Stimulated activated CD8-positive, alpha-beta memory T cell treated with anti-CD3 and anti-CD28 coated beads, Interleukin-12 subunit alpha, Interleukin-12 subunit beta, amount 100 ng/mL, for 24 hours (primary cell): ENCODE measurements around the gene SPOCK1.

Experiments
- DNase-seq: peaks from one replicate; pipeline ENCODE4 v3.0.0-alpha.2; 2020; ENCODE audit errors: extremely low read depth

Gene SPOCK1

GRCh38 chr5:137328991-137329390 is 170.1 kb downstream of the SPOCK1 start:
- no peak for DNase-seq

DNA sequence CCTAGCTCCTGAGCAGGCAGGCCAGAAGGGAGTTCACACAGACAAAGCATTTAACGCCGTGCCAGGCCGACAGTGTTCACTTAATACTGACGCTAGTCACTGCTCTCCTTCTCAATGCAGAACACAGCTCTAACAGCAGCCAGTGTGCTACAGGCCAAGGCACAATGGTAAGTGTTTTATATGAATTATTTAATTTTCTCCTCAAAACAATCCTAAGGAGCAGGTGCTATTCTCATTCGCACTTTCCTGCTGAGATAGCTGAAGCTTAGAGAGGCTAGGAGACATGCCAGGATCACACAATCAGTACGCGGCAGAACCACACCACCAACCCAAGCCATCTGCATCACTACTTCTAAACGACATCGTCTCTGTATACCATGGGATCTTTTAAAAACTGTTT is 170.7 kb downstream of the SPOCK1 start:
- no peak for DNase-seq

DNA sequence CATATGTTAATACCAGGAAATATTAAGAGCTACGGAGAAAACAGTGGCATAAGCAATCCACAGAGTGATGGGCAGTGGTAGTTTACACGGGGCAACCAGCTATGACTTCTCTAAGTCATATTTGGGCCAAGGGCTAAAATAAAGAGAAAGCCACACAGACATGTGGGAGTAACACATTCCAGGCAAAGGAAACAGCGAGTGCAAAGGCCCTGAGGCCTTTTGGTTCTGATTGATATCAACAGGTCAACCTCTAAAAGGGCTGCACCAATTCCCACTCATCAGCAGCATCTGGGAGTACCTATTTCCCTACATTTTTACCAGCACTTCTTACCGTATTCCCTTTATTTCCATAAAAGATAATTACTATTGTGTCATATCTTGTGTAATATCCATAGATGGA is 173.4 kb downstream of the SPOCK1 start:
- DNase-seq = no peak

- no peak for DNase-seq
Measured at GRCh38 chr5:137320056-137321045, 178.8 kb downstream of the SPOCK1 start.

GRCh38 chr5:137318027-137318426 is 181.1 kb downstream of the SPOCK1 start:
- DNase-seq = no peak

GRCh38 chr5:137316346-137316736 is 182.8 kb downstream of the SPOCK1 start:
- no peak for DNase-seq

GRCh38 chr5:137315534-137316345 is 183.4 kb downstream of the SPOCK1 start:
- DNase-seq = no peak

DNA sequence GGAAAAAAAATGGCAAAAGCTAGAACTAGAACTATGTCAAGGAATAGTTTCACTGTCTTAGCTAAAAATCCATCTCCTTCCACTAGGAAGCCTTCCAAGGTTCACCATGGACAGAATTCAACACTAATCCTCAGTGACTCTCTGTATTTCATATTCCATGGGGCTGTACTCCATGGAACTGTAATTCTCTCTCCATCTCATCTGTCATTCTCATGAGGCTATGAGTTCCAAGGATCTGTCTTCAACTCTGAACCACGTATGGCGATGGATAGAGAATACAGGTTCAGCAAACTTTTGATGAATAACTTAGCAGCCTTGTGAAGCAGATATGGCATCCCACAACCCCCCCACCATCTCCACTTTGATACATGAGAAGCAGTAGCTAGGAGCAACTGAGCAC is 184.0 kb downstream of the SPOCK1 start:
- no peak for DNase-seq

DNA sequence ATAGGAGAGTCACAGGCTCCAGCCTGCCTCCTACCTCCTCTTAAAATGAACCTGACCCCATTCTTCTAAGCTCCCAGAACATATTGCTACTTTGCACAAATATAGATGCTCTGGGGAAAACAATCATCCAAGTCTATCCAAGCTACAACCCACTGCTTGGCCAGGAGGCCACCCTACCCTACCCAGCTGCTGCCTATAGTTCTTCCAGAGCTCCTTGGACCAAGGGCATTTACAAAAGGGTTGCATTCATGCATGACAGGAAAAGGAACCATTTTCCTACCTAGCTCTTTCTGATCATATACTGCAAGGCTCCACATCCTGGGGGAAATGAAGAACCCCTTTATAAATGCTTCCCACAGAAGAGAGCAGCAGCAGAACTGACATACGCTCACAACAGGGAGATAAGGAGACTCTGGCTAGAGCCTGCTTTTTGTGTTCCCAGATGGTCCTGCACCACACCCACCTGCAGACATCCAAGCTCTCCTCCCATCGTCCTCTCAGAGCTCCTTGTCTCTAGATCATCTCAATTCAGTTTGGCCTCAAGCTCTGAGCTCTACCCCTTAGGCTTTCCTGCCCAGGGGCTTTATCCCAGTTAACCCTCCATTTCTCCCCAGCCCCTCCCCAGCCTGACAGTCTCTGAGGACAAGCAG is 185.5 kb downstream of the SPOCK1 start:
- DNase-seq = no peak

DNA sequence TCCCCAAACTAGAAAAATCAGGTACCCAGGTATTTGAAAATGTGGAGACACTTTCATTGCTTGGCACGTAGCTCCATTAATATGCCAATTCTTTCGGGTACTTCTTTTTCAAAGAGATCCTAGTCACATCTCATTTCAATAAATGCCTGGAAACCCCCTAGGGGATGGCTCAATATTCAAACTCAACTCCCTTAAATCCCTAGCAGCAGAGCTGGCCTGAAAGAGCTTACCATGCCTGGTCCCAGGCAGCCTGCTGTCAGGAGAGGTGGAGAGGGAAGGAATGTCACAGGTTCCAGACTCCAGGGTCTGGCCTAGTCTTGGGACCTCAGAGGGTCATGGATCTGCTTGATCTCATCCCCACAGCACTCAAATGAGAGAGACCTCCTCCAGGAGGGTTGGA is 187.1 kb downstream of the SPOCK1 start:
- no peak for DNase-seq

DNA sequence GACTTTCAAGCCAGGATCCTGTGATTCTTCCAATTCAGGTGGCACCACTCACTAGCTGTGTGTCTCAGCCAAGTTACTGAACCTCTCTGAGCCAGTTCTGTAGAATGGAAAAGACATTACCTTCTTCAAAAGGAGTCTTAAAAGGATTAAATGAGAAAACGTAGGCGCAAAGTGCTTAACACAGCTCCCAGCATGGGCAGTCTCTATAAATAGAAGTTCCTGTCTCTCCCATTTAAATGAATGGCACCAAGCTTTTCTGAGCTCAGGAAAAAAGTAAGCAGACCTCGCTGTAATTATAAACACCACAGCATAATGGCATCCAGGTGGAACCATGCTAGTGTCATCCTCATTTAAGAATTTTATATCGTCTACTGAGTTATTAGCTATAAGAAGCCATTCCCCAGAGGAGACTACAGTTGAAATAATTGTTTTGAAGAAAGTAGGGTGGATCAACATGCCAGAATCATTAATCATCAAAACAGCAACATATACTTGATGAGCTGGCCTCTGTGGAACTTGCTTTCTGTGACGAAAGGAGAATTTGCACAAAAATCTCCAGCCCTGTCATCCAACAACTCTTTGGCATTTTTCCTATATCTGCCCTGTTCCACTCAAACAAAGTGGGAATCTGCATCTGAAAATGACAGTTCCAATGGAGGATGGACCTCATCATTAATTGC is 188.9 kb downstream of the SPOCK1 start:
- no peak for DNase-seq

GRCh38 chr5:137309290-137309689 is 189.8 kb downstream of the SPOCK1 start:
- no peak for DNase-seq

- DNase-seq = no peak
Measured at GRCh38 chr5:137308311-137308710, 190.8 kb downstream of the SPOCK1 start.

DNA sequence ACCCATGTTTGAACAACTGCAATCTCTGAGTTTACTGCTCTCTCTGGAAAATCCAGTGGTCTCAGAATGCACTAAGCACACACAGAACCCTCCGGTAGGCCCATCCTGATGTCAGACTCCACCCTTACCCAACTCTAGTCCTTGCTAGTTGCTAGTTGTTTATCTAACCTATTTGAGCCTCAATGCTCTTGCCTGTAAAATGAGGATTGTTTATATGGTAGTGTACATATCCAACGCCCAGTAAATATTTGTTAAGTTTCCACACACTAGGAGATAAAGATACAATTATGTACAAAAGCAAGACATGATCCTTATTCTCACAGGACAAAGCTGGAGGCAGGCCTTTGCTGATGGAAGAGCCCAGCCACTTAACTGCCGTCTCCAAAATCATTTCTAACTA is 192.2 kb downstream of the SPOCK1 start:
- DNase-seq = no peak

DNA sequence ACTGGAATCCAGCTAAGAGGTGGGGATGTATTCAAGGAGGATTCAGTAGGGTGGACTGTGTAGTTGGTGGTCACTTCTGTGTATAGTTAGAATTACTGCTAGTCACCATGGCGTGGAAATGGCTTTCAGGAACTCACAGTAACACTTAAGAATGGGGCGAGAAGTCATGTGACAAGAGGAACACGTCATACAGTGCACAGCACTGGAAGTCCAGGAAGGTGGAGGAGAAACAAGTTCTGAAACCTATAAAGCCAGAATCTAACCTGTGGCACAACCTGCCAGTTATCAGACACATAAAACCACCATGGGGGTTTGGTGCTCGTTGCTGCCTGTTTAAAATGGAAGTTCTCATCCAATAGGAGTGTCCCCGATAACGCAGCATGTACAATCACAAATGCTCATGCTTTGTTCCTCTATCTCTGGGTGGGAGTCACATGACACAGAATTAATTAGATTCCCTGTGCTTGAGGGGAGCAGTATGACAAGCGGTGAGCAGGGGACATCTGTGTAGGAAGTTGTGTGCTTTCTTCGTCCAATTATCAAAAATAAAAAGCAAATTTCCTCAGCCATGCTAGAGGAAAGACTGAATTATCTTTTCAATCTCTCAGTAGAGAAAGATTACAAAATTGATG is 193.0 kb downstream of the SPOCK1 start:
- DNase-seq = no peak

DNA sequence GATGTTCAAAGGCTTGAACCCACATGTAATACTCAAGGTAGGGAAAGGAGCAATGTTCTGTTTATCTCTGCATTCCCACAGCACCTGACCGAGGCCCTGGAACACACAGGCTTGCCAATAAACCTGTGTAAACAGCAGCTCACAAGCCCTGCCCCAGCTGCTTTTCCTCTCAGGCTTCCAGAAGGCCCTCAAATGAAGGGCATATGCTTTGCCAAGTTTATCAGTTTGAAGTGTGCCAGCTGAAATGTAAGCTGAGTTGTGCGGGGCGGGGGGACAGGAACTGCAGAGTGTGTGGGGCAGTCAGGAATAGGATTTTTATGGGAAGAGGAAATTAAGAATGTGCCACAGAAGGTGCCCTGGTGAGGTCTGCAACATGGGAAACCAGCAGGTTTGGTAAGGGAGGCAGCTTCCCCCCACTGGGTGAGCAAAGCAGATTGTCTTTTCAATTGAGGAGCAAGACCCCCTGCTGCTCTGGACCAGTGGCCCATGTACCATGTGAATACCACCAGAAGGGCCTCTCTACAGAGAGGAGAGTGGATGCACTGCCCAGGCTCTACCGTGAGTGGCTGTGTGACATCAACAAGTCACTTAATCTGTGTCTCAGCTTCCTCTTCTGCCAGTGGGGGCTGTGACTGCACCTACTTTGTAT is 194.8 kb downstream of the SPOCK1 start:
- no peak for DNase-seq

DNA sequence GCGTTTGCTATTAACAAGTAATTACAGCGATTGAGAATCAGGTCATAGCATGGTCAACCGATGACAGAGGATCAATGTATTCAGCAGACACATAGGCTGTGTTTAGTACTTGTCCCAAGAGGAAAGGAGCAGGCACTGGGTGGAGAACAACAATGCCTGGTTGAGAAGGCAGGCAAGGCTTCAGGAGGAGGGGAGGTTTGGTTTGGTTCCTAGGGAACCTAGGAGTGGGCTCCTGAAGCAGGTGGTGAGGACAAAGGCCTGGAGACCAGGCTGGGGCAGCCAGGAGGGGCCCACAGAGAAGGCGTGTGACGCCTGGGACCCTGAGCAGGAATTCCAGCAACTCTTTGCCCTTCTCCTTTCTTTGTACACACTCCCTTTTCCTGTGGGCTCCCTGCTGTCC is 195.6 kb downstream of the SPOCK1 start:
- DNase-seq = no peak

- no peak for DNase-seq
Measured at GRCh38 chr5:137300411-137301240, 198.5 kb downstream of the SPOCK1 start.

DNA sequence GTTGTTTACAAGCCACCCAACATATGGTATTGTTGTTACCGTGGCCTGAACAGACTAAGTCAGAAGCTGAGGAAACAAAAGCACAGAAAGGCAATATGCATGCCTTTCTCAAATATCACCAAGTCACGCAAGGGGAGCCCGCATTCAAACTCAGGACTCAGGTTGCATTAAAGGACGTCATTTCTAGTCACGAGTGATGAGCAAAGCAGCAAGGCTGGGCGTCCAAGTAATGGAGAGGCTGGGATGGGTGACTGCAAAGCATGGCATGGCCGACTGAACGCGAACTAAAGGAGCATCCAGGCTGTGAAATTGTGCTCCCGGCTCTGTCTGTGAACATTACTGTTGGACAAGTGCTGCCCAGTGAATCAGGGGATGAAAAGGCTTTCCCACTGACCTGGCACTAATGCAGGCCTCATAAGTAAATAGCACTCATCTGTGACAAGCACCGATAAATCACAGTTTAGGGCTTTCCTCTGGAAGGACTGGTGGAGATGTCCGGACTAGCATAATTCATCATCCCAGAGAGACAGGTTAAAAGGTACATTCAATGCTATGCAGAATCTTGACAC is 202.8 kb downstream of the SPOCK1 start:
- DNase-seq = no peak
